Panc1 (cell line): ENCODE results near the gene ADAM12. TPM values are rescaled to one million over a fixed set of nuclear protein-coding genes. Genes with fewer than 3 reads are reported as not detected.
A peak's percentile ranks its signal among the peaks of the same experiment; 100 is the strongest.

Source experiments
- ATAC-seq: fragments of 200-7000 bp; cut with Tn5 transposase; 2 replicates; pipeline ENCODE4 v1.9.1; 2020; ENCODE audit warnings: mild to moderate bottlenecking, moderate library complexity
- BruUV-seq: library from RNA; stranded (reverse); fragments of 400-500 nt; replicated peaks from 2 replicates; lab custom pipeline; 2021; lab: Mats Ljungman, UMichigan
- CTCF ChIA-PET: fragments of 300-600 bp; sonication (Branson Sonifier 250); formaldehyde crosslinking; loops from one replicate; lab custom pipeline; 2022; ENCODE audit warnings: antibody characterized with exemption; lab: Charles Lee
- POLR2A ChIA-PET: fragments of 300-600 bp; sonication (Branson Sonifier 250); formaldehyde crosslinking; loops from one replicate; lab custom pipeline; 2022; ENCODE audit warnings: antibody characterized with exemption; lab: Charles Lee
- DNase-seq: peaks from one replicate; pipeline ENCODE4 v3.0.0-alpha.2; 2010; ENCODE audit warnings: low read depth, low spot score
- H3K27ac ChIP-seq: 2 replicates; pipeline ENCODE4 v1.5.1; 2011; ENCODE audit warnings: mild to moderate bottlenecking, low read length, inconsistent platforms
- H3K27me3 ChIP-seq: fragments of 200-500 bp; sonication (Bioruptor generic); 2 replicates; pipeline ENCODE4 v1.6.0; 2014; ENCODE audit warnings: low read length, inconsistent platforms; ENCODE audit not compliant: control insufficient read depth, insufficient read depth
- H3K36me3 ChIP-seq: fragments of 200-500 bp; sonication (Bioruptor generic); 2 replicates; pipeline ENCODE4 v1.5.1; 2014; ENCODE audit warnings: inconsistent platforms, mild to moderate bottlenecking, low read length, moderate library complexity; ENCODE audit not compliant: control insufficient read depth, insufficient read depth
- H3K4me1 ChIP-seq: 2 replicates; pipeline ENCODE4 v1.5.1; 2011; ENCODE audit warnings: inconsistent platforms, mild to moderate bottlenecking, low read length, moderate library complexity; ENCODE audit not compliant: control insufficient read depth, insufficient read depth
- H3K4me3 ChIP-seq, 2 experiments: 2 replicates each; pipeline ENCODE4 v1.5.1; 2011 to 2012; ENCODE audit warnings: low read depth in 2 of 2, low read length in 2 of 2, mild to moderate bottlenecking in 2 of 2, inconsistent platforms in 1 of 2, moderate library complexity in 1 of 2
- H3K9me3 ChIP-seq: fragments of 200-500 bp; sonication (Bioruptor generic); 2 replicates; pipeline ENCODE4 v1.5.1; 2014; ENCODE audit warnings: low read depth, mild to moderate bottlenecking, inconsistent platforms, low read length, moderate library complexity; ENCODE audit not compliant: control insufficient read depth, insufficient read depth
- CTCF ChIP-seq: fragments of 450-650 bp; IDR thresholded peaks from 2 replicates; pipeline ENCODE4 v1.5.1; 2017; ENCODE audit warnings: mild to moderate bottlenecking
- POLR2AphosphoS5 ChIP-seq: IDR thresholded peaks from 2 replicates; pipeline ENCODE4 v1.6.1; 2012; ENCODE audit warnings: mild to moderate bottlenecking, low read depth, low read length, moderate library complexity
- REST ChIP-seq, 2 experiments: IDR thresholded peaks; 2 replicates each; pipeline ENCODE4 v1.6.1; 2011 to 2012; ENCODE audit warnings: low read depth in 2 of 2, control low read depth in 1 of 2, low read length in 1 of 2, mild to moderate bottlenecking in 1 of 2, moderate library complexity in 1 of 2; ENCODE audit not compliant: insufficient read depth in 1 of 2
- SIN3A ChIP-seq: IDR thresholded peaks from 2 replicates; pipeline ENCODE4 v1.6.1; 2012; ENCODE audit warnings: low read depth, mild to moderate bottlenecking, low read length, moderate library complexity, borderline replicate concordance; ENCODE audit not compliant: insufficient read depth
- TCF7L2 ChIP-seq: IDR thresholded peaks from 2 replicates; pipeline ENCODE4 v1.6.1; 2011; ENCODE audit warnings: mild to moderate bottlenecking, low read depth, low read length, inconsistent platforms
- in situ Hi-C: cut with HindIII; loops from 2 replicates; pipeline ENCODE4 v1.10.0; 2016; ENCODE audit warnings: low sequenced_read_pairs, low pct_unique_long_range_greater_than_20kb
- intact Hi-C: fragments of 100-400 bp; cut with micrococcal nuclease; formaldehyde crosslinking; loops from one replicate; pipeline ENCODE4 v1.10.0; 2022; ENCODE audit not compliant: unreplicated experiment
- total RNA-seq: library from RNA; stranded (reverse); gene quantifications from one replicate; pipeline ENCODE4 v1.2.1, GENCODE V29; 2021; ENCODE audit not compliant: unreplicated experiment

ADAM12 gene
- total RNA-seq, 1 experiment from 2014 or later: 0.10 TPM

DNA sequence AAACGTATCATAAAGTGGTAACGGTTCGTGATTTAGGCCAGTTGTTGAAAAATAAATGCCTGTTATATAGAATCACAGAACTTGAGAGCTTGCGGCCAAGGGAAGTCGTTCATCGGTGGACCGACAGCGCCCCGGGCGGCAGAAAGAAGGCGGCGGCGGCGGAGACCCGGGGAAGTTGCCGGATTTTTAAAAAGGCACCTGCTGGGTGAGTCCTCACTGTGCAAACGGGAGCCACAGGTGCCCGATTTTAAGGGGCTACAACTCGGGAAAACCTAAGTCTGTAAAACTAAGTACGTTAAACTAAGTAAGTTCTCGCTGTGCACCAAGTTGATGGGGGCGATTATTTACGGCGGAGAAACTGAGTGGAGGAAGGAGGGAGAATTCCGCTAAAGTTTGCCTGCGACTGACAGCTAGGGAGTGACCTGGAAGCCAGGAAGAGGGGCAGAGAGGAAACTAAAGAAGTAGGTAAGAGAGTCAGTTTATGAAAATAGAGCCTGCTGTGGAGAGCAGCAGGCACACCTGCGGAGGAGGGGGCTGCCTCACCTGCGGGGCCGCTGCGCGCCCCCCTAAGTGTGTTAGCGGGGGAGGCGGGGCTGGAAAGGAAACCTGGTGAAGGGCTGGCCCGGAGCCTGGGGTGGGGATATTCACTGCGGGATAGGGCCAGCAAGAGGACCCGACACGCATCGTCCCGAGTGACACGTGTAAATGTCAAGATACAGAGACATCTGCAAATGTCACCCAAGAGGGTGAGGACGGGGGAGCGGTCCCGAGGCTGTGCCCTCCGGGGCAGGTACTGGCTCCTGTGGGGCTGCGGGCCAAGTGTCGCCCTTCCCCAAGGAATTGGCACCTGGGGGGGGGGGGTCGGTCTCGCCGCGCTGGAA is 996 bp downstream of the ADAM12 start:
- intact Hi-C loops: loop anchor here (10.0 kb wide), 1 partner anchor 402 kb away; no protein-coding TSS in a partner anchor
- ChIA-PET CTCF (no interaction called here), POLR2A (no interaction called here)
- DNase-seq (no peak), ATAC-seq (peak; percentile 65)
- no peaks in the 10 kb centered on the region for H3K27me3 ChIP-seq
- peaks cover 9% of the 10 kb centered on the region; the same call in 1 of the 2 replicates for H3K4me1 ChIP-seq
- TF ChIP-seq CTCF: peak; percentile 84
- no peak for TF ChIP-seq POLR2AphosphoS5
- peaks cover 12% of the 10 kb centered on the region; the same call in 1 of the 2 replicates for H3K9me3 ChIP-seq
- in situ Hi-C loops: no loop called here
- H3K27ac ChIP-seq: no peak overlapping the region
- BruUV-seq: no TSS peak
- H3K36me3 ChIP-seq: no peaks in the 10 kb centered on the region
- H3K4me3 ChIP-seq: peak overlapping the region in 1 of 2 experiments; percentile 33; a peak in 1 of 4 replicates

GRCh38 chr10:126384269-126384873 is 3.9 kb downstream of the ADAM12 start:
- H3K4me3 ChIP-seq: no peak overlapping the region
- no peaks in the 10 kb centered on the region for H3K27me3 ChIP-seq
- no peaks in the 10 kb centered on the region for H3K4me1 ChIP-seq
- ChIA-PET CTCF (no interaction called here), POLR2A (no interaction called here)
- no peak for DNase-seq
- intact Hi-C loops (loop anchor here (10.0 kb wide), 1 partner anchor 400 kb away; no protein-coding TSS in a partner anchor), in situ Hi-C loops (no loop called here)
- no TSS peak for BruUV-seq
- ATAC-seq: no peak
- no peaks in the 10 kb centered on the region for H3K36me3 ChIP-seq
- peaks cover 12% of the 10 kb centered on the region; the same call in 1 of the 2 replicates for H3K9me3 ChIP-seq
- TF ChIP-seq TCF7L2: no peak
- no peak overlapping the region for H3K27ac ChIP-seq

GRCh38 chr10:126380352-126381076 is 7.8 kb downstream of the ADAM12 start:
- intact Hi-C loops (loop anchor here (10.0 kb wide), 1 partner anchor 396 kb away; no protein-coding TSS in a partner anchor), in situ Hi-C loops (no loop called here)
- CTCF ChIA-PET: no interaction called here

More at GRCh38 chr10:126380352-126381076, 7.8 kb downstream of the ADAM12 start:
- Histone ChIP-seq H3K4me1 (no peaks in the 10 kb centered on the region), H3K27me3 (no peaks in the 10 kb centered on the region), H3K9me3 (peaks cover 18% of the 10 kb centered on the region; the same call in 1 of the 2 replicates), H3K27ac (no peak overlapping the region), H3K36me3 (no peaks in the 10 kb centered on the region), H3K4me3 (no peak overlapping the region)
- BruUV-seq: no TSS peak
- POLR2A ChIA-PET: no interaction called here
- TF ChIP-seq POLR2AphosphoS5: no peak
- TF ChIP-seq REST (IDR thresholded peaks at IDR 0.05; ENCODE audit: insufficient read depth in 1 of 2, low read depth in 2 of 2, low read length in 1 of 2): no peak
- no peak for TF ChIP-seq TCF7L2
- no peak for TF ChIP-seq SIN3A
- no peak for TF ChIP-seq CTCF
- ATAC-seq (no peak), DNase-seq (no peak)
